Measurements from ENCODE around the gene ALG1.
"Not testable (repeated sequence)": the region's sequence is repeated elsewhere in the genome, so short reads cannot be mapped to it uniquely, and the experiment has no call there.

Gene ALG1

GRCh38 chr16:5072334-5073278, 963 bp downstream of the ALG1 start:
- H3K79me2 ChIP-seq (ENCODE audit: insufficient read depth, low read length): peaks cover 19% of the 10 kb centered on the region; the same call in 1 of the 2 replicates
- H2AFZ ChIP-seq (ENCODE audit: low read depth, low read length, severe bottlenecking): peak overlapping the region; percentile 99

GRCh38 chr16:5073279-5073629, 1.6 kb downstream of the ALG1 start:
- Histone ChIP-seq H3K4me2 (ENCODE audit: low read depth, low read length, poor library complexity, severe bottlenecking) (peak overlapping the region; percentile 88), H3K9me2 (replicated peaks; ENCODE audit: insufficient read depth, low read length) (no peaks in the 10 kb centered on the region), H3F3A (ENCODE audit: insufficient read depth) (no peaks in the 10 kb centered on the region), H4K20me1 (ENCODE audit: low read depth, low read length) (no peaks in the 10 kb centered on the region), H3K79me2 (ENCODE audit: insufficient read depth, low read length) (peaks cover 19% of the 10 kb centered on the region; the same call in 1 of the 2 replicates), H3K27me3 (ENCODE audit: low read length) (no peaks in the 10 kb centered on the region), H3K36me3 (ENCODE audit: low read length) (no peaks in the 10 kb centered on the region; the same call in 1 of the 2 replicates), H3K9me3 (ENCODE audit: insufficient read depth, low read length) (no peaks in the 10 kb centered on the region), H3K4me3 (ENCODE audit: insufficient read depth, low read length, poor library complexity, severe bottlenecking) (no peak overlapping the region), H3K27ac (ENCODE audit: low read depth, low read length) (no peak overlapping the region), H2AFZ (ENCODE audit: low read depth, low read length, severe bottlenecking) (no peak overlapping the region), H3K9ac (ENCODE audit: low read length) (peak overlapping the region; percentile 75; the same call in 1 of the 2 replicates)
- TF ChIP-seq CTCF (IDR thresholded peaks at IDR 0.05; ENCODE audit: insufficient read depth, low read length, poor library complexity, severe bottlenecking): no peak
- TF ChIP-seq EZH2phosphoT487 (conservative IDR thresholded peaks at IDR 0.05; ENCODE audit: low read length): no peak

More at GRCh38 chr16:5072334-5073278, 963 bp downstream of the ALG1 start:
- Histone ChIP-seq H3K9me3 (ENCODE audit: insufficient read depth, low read length) (no peaks in the 10 kb centered on the region), H3K4me3 (ENCODE audit: insufficient read depth, low read length, poor library complexity, severe bottlenecking) (peak overlapping the region; percentile 70), H3K27me3 (ENCODE audit: low read length) (no peaks in the 10 kb centered on the region), H3K36me3 (ENCODE audit: low read length) (no peaks in the 10 kb centered on the region; the same call in 1 of the 2 replicates), H3K27ac (ENCODE audit: low read depth, low read length) (peak overlapping the region; percentile 63), H3K9ac (ENCODE audit: low read length) (peak overlapping the region; percentile 75), H3F3A (ENCODE audit: insufficient read depth) (no peaks in the 10 kb centered on the region), H3K4me2 (ENCODE audit: low read depth, low read length, poor library complexity, severe bottlenecking) (peak overlapping the region; percentile 88), H4K20me1 (ENCODE audit: low read depth, low read length) (no peaks in the 10 kb centered on the region), H3K9me2 (replicated peaks; ENCODE audit: insufficient read depth, low read length) (no peaks in the 10 kb centered on the region)
- TF ChIP-seq CTCF (IDR thresholded peaks at IDR 0.05; ENCODE audit: insufficient read depth, low read length, poor library complexity, severe bottlenecking) (no peak), EZH2phosphoT487 (conservative IDR thresholded peaks at IDR 0.05; ENCODE audit: low read length) (no peak)

GRCh38 chr16:5073771-5074170, 2.1 kb downstream of the ALG1 start:
- not testable (repeated sequence) for H3K36me3 ChIP-seq (ENCODE audit: low read length); H4K20me1 ChIP-seq (ENCODE audit: low read depth, low read length); H3K4me3 ChIP-seq (ENCODE audit: insufficient read depth, low read length, poor library complexity, severe bottlenecking); H3K9me3 ChIP-seq (ENCODE audit: insufficient read depth, low read length); H3K4me2 ChIP-seq (ENCODE audit: low read depth, low read length, poor library complexity, severe bottlenecking); H3F3A ChIP-seq (ENCODE audit: insufficient read depth); H2AFZ ChIP-seq (ENCODE audit: low read depth, low read length, severe bottlenecking); H3K27ac ChIP-seq (ENCODE audit: low read depth, low read length); H3K27me3 ChIP-seq (ENCODE audit: low read length); H3K9me2 ChIP-seq (replicated peaks; ENCODE audit: insufficient read depth, low read length); H3K9ac ChIP-seq (ENCODE audit: low read length)
- peaks cover 19% of the 10 kb centered on the region; the same call in 1 of the 2 replicates for H3K79me2 ChIP-seq (ENCODE audit: insufficient read depth, low read length)

GRCh38 chr16:5075637-5076036, 4.0 kb downstream of the ALG1 start:
- Histone ChIP-seq H3F3A (ENCODE audit: insufficient read depth) (no peaks in the 10 kb centered on the region), H3K4me2 (ENCODE audit: low read depth, low read length, poor library complexity, severe bottlenecking) (no peak overlapping the region), H3K9me2 (replicated peaks; ENCODE audit: insufficient read depth, low read length) (no peaks in the 10 kb centered on the region), H3K27ac (ENCODE audit: low read depth, low read length) (no peak overlapping the region), H4K20me1 (ENCODE audit: low read depth, low read length) (no peaks in the 10 kb centered on the region), H3K9me3 (ENCODE audit: insufficient read depth, low read length) (no peaks in the 10 kb centered on the region), H3K4me3 (ENCODE audit: insufficient read depth, low read length, poor library complexity, severe bottlenecking) (no peak overlapping the region), H3K36me3 (ENCODE audit: low read length) (no peaks in the 10 kb centered on the region; the same call in 1 of the 2 replicates), H2AFZ (ENCODE audit: low read depth, low read length, severe bottlenecking) (no peak overlapping the region), H3K27me3 (ENCODE audit: low read length) (no peaks in the 10 kb centered on the region), H3K79me2 (ENCODE audit: insufficient read depth, low read length) (peaks cover 19% of the 10 kb centered on the region; the same call in 1 of the 2 replicates), H3K9ac (ENCODE audit: low read length) (no peak overlapping the region)
- no peak for TF ChIP-seq CTCF (IDR thresholded peaks at IDR 0.05; ENCODE audit: insufficient read depth, low read length, poor library complexity, severe bottlenecking)
- no peak for TF ChIP-seq EZH2phosphoT487 (conservative IDR thresholded peaks at IDR 0.05; ENCODE audit: low read length)

Measured in SU-DHL-6 (cell line).